ENCODE measurements around the gene PROKR1.
"Not testable (repeated sequence)": the region's sequence is repeated elsewhere in the genome, so short reads cannot be mapped to it uniquely, and the experiment has no call there.

PROKR1 gene

GRCh38 chr2:68658266-68658665 is 14.9 kb downstream of the PROKR1 start:
- DNase-seq (ENCODE audit: low spot score), result no peak

- DNase-seq (ENCODE audit: low spot score), result no peak
Observed at GRCh38 chr2:68659081-68659480, 15.7 kb downstream of the PROKR1 start.

GRCh38 chr2:68660658-68661057 is 17.3 kb downstream of the PROKR1 start:
- no peak for DNase-seq (ENCODE audit: low spot score)

GRCh38 chr2:68662466-68662865 is 19.1 kb downstream of the PROKR1 start:
- DNase-seq (ENCODE audit: low spot score), result no peak

- DNase-seq (ENCODE audit: low spot score), result no peak
Observed at GRCh38 chr2:68663371-68664156, 20.2 kb downstream of the PROKR1 start.

GRCh38 chr2:68667371-68667770 is 24.0 kb downstream of the PROKR1 start:
- no peak for DNase-seq (ENCODE audit: low spot score)

GRCh38 chr2:68669651-68670050 is 26.3 kb downstream of the PROKR1 start:
- no peak for DNase-seq (ENCODE audit: low spot score)

- no peak for DNase-seq (ENCODE audit: low spot score)
Observed at GRCh38 chr2:68671961-68672360, 28.6 kb downstream of the PROKR1 start.

GRCh38 chr2:68673631-68674030 is 30.3 kb downstream of the PROKR1 start:
- no peak for DNase-seq (ENCODE audit: low spot score)

- DNase-seq (ENCODE audit: low spot score), result no peak
Observed at GRCh38 chr2:68675470-68675869, 32.1 kb downstream of the PROKR1 start.

GRCh38 chr2:68677837-68678236 is 34.5 kb downstream of the PROKR1 start:
- not testable (repeated sequence) for DNase-seq (ENCODE audit: low spot score)

- not testable (repeated sequence) for DNase-seq (ENCODE audit: low spot score)
Observed at GRCh38 chr2:68679166-68679916, 36.0 kb downstream of the PROKR1 start.

- DNase-seq (ENCODE audit: low spot score), result not testable (repeated sequence)
Observed at GRCh38 chr2:68679917-68680267, 36.5 kb downstream of the PROKR1 start.

- DNase-seq (ENCODE audit: low spot score), result no peak
Observed at GRCh38 chr2:68684197-68684596, 40.8 kb downstream of the PROKR1 start.

GRCh38 chr2:68686178-68686577 is 42.8 kb downstream of the PROKR1 start:
- DNase-seq (ENCODE audit: low spot score), result no peak

GRCh38 chr2:68687018-68687417 is 43.6 kb downstream of the PROKR1 start:
- DNase-seq (ENCODE audit: low spot score), result no peak

GRCh38 chr2:68689553-68690537 is 46.5 kb downstream of the PROKR1 start:
- DNase-seq (ENCODE audit: low spot score), result no peak

GRCh38 chr2:68690851-68691250 is 47.5 kb downstream of the PROKR1 start:
- no peak for DNase-seq (ENCODE audit: low spot score)

GRCh38 chr2:68692511-68692910 is 49.1 kb downstream of the PROKR1 start:
- DNase-seq (ENCODE audit: low spot score), result no peak

GRCh38 chr2:68693951-68694350 is 50.6 kb downstream of the PROKR1 start:
- no peak for DNase-seq (ENCODE audit: low spot score)

- DNase-seq (ENCODE audit: low spot score), result no peak
Observed at GRCh38 chr2:68695971-68696370, 52.6 kb downstream of the PROKR1 start.

GRCh38 chr2:68696554-68696953 is 53.2 kb downstream of the PROKR1 start:
- no peak for DNase-seq (ENCODE audit: low spot score)

All from D341Med (cell line).